Bone marrow (tissue), 2 donors: ENCODE measurements around the gene PARP9.
A peak's percentile ranks its signal among the peaks of the same experiment; 100 is the strongest.
"Not testable (repeated sequence)": the region's sequence is repeated elsewhere in the genome, so short reads cannot be mapped to it uniquely, and the experiment has no call there.

Source experiments
- DNase-seq, 2 donors: peaks; one replicate each; lab custom pipeline; 2025; lab: John Stamatoyannopoulos, UW

The PARP9 gene

GRCh38 chr3:122576174-122576940 lies 12.3 kb upstream of the PARP9 start:
- DNase-seq = peak in 1 of 2 donors; percentile 25

- DNase-seq = peak; percentile 2 to 76
Measured at GRCh38 chr3:122572940-122573412, 8.9 kb upstream of the PARP9 start.

DNA sequence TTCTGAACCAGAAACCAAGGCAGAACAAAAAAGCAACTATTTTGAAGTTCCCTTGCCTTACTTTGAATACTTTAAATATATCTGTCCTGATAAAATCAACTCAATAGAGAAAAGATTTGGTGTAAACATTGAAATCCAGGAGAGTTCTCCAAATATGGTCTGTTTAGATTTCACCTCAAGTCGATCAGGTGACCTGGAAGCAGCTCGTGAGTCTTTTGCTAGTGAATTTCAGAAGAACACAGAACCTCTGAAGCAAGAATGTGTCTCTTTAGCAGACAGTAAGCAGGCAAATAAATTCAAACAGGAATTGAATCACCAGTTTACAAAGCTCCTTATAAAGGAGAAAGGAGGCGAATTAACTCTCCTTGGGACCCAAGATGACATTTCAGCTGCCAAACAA lies 4.7 kb upstream of the PARP9 start:
- DNase-seq = no peak

DNA sequence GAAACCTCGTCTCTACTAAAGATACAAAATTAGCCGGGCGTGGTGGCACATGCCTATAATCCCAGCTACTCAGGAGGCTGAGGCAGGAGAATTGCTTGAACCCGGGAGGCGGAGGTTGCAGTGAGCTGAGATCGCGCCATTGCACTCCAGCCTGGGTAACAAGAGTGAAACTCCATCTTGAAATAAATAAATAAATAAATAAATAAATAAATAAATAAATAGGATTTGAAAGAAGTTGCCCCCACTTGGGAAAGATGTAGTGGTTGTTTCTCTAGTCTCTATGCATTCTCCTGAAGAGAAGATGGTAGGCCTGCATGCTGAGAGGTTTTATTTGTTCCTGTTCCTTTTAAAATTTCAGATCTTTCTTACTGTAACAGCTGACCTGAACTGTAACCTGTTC lies 4.0 kb upstream of the PARP9 start:
- not testable (repeated sequence) for DNase-seq

GRCh38 chr3:122563717-122564025 lies 429 bp downstream of the PARP9 start:
- DNase-seq = no peak

DNA sequence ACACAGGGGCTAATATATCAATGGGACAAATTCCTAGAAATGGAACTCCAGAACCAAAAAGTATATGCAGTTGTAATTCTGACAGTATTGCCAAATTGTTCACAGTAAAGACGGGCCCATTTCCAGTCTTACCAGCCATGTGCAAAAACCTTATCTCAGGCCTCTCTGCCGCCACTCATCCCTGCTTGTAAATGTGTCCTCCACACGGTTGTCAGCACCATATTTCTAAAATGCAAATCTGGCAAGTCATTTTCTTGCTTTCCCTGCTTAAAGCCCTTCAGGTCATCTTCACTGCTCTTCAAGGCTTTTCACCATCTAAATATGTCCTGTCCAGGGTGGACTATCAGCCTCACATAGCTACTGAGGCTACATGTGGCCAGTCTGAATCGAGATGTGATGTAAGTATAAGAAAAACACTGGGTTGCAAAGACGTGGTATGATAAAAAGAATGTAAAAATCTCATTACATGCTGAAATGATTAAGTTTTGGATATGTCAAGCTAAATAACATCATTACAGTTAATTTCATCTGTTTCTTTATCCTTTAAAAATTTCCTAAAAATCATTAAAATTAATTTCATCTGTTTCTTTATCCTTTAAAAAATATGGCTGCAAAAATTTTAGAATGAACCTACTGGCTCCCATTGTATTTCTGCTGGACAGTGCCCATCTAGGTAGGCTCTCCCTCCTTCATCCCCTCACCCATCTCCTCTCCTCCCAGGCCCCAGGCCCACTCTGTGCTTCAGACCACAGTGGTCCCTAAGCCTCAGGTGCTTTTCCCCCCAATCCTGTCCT lies 980 bp downstream of the PARP9 start:
- no peak for DNase-seq

GRCh38 chr3:122560680-122561079 lies 3.4 kb downstream of the PARP9 start:
- DNase-seq = peak in 1 of 2 donors; percentile 28

- DNase-seq = no peak
Measured at GRCh38 chr3:122559906-122560305, 4.2 kb downstream of the PARP9 start.

- no peak for DNase-seq
Measured at GRCh38 chr3:122558605-122559004, 5.5 kb downstream of the PARP9 start.

- no peak for DNase-seq
Measured at GRCh38 chr3:122557356-122557755, 6.7 kb downstream of the PARP9 start.

DNA sequence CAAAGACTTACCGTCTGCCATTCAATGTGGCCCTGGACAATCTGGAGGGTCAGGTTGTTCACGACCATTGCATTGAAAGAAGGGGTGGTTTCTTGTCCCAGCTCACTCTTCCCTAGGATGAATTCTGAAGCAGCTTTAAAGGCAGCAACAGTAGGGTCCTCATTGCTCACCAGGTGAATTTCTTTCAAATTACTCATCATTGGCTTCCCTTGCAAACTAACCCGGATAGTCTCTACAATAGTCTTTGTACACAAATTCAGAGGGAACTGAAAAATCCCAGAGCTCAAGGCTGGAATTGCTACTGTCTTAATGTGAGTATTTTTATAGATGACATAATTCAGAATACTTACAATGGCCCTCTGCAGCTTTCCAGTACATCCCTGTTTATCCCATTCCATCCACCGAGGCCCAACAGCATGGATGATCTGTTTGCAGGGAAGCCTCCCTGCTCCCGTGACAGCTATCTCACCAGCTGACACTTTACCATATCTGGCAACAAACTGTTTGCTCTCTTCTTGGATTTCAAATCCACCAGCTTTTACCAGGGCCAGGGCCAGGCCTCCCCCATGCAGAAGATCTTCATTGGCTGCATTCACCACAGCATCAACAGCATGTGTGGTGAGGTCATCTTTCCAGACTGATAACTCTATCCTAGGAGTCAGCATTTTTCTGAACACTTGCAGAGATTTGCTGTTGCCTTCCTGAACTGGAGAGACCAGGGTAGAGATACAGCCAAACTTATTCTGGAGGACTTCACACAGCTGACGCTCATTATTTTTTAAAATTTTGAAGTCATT lies 8.6 kb downstream of the PARP9 start:
- DNase-seq = no peak

- no peak for DNase-seq
Measured at GRCh38 chr3:122553171-122553570, 10.9 kb downstream of the PARP9 start.

- no peak for DNase-seq
Measured at GRCh38 chr3:122548619-122549018, 15.5 kb downstream of the PARP9 start.

DNA sequence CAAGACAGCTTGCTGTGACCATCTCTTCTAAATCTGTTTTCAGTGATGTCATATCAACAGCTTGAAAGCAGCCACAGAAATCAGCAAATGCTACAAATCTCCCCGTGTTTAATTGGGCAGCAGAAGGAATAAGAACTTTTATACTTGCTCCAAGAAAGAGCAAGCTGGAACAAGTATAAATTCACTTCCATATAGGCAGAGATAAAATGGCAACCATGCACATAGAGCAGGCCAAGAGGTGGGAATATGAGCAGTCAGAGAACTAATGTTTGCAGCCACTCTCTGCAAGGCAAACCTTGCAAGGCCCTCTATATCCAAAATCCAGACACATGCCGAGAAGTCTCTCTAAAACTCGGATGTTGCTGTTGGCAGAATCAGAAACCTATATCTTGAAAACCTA lies 16.0 kb downstream of the PARP9 start:
- DNase-seq = no peak

DNA sequence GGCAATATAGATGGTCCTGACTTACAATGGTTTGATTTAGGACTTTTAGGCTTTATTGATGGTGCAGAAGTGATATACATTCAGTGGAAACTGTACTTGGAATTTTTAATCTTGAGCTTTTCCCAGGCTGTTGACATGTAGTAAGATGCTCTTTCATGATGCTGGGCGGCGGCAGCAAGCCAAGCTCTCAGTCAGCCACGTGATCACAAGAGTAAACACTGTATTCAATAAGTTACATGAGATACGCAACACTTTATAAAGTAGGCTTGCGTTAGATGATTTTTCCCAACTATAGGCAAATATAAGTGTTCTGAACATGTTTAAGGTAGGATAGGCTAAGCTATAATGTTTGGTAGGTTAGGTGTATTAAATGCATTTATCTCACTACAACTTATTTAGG lies 17.9 kb downstream of the PARP9 start:
- DNase-seq = no peak

GRCh38 chr3:122538956-122539490 lies 25.1 kb downstream of the PARP9 start:
- DNase-seq = no peak

- DNase-seq = no peak
Measured at GRCh38 chr3:122536632-122537001, 27.5 kb downstream of the PARP9 start.

GRCh38 chr3:122535964-122536631 lies 28.0 kb downstream of the PARP9 start:
- DNase-seq = no peak

- no peak for DNase-seq
Measured at GRCh38 chr3:122533931-122534334, 30.2 kb downstream of the PARP9 start.

- DNase-seq = no peak
Measured at GRCh38 chr3:122533480-122533879, 30.6 kb downstream of the PARP9 start.

DNA sequence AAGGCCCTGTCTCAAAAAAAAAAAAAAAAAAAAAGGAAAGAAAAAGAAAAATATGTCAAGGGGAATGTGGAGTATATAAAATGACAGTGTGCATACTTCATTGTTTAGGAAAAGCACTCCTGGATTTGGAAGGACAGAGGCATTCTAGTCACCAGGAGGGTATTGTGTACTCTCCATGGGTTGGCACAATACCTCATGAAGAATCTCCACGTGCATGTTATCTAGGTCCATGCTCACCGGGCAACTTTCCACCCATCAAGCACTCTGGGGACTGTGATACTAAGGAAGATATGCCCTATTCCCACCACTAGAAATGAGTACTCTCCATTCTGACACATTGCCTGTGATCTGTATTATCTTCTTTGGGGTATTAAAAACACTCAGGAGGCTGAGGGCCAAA lies 33.9 kb downstream of the PARP9 start:
- no peak for DNase-seq

DNA sequence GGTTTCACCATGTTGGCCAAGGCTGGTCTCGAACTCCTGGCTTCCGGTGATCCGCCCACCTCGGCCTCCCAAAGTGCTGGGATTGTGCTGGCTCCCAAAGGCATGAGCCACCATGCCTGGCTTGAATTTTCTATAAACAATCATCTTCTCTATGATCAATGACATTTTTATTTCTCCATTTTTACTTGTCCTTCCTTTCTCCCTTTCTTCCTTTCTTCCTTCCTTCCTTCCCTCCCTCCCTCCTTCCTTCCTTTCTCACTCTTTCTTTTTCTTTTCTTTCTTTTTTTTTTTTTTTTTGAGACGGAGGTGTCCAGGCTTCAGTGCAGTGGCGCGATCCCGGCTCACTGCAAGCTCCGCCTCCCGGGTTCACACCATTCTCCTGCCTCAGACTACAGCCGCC lies 40.8 kb downstream of the PARP9 start:
- DNase-seq = no peak
